ENCODE data around the gene NEK9. TPM values are rescaled to one million over a fixed set of nuclear protein-coding genes. Genes with fewer than 3 reads are reported as not detected.

The NEK9 gene
- polyA plus RNA-seq, 1 donor from 2014 or later, result 9.4 TPM

DNA sequence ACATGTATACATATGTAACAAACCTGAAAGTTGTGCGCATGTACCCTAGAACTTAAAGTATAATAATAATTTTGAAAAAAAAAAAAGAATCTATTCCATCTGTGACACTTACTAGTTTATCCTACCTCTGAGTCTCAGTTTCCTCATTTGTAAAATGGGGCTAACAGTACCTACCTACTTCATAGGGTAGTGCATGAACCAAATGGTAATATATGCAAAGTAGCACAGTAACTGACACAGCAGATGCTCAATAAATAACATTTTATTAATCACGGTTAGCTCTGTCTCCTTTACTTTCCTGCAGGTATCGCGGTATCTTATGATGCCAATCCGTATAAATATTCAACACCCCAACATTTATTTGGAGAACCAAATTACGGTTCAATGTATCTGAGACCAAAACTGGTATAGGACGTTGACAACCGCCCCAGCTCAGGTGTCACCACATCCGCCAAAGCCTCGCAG is 48.9 kb upstream of the NEK9 start:
- no peaks in the 10 kb centered on the region for H3K9me3 ChIP-seq (ENCODE audit: low read length)
- no peaks in the 10 kb centered on the region for H4K20me1 ChIP-seq (ENCODE audit: insufficient read depth)
- H3K4me3 ChIP-seq (ENCODE audit: low read length), result peak overlapping the region; percentile 97
- H3F3A ChIP-seq (ENCODE audit: insufficient read depth, low read length, poor library complexity, severe bottlenecking), result no peaks in the 10 kb centered on the region
- no peaks in the 10 kb centered on the region for H3K27me3 ChIP-seq (ENCODE audit: insufficient read depth, low read depth, low read length)
- peaks cover 47% of the 10 kb centered on the region for H3K79me2 ChIP-seq (replicated peaks; ENCODE audit: insufficient read depth, low read length)
- TF ChIP-seq, protein P1, sequence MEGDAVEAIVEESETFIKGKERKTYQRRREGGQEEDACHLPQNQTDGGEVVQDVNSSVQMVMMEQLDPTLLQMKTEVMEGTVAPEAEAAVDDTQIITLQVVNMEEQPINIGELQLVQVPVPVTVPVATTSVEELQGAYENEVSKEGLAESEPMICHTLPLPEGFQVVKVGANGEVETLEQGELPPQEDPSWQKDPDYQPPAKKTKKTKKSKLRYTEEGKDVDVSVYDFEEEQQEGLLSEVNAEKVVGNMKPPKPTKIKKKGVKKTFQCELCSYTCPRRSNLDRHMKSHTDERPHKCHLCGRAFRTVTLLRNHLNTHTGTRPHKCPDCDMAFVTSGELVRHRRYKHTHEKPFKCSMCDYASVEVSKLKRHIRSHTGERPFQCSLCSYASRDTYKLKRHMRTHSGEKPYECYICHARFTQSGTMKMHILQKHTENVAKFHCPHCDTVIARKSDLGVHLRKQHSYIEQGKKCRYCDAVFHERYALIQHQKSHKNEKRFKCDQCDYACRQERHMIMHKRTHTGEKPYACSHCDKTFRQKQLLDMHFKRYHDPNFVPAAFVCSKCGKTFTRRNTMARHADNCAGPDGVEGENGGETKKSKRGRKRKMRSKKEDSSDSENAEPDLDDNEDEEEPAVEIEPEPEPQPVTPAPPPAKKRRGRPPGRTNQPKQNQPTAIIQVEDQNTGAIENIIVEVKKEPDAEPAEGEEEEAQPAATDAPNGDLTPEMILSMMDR (IDR thresholded peaks at IDR 0.05; ENCODE audit: poor library complexity, severe bottlenecking), result no peak
- TF ChIP-seq MXI1 (conservative IDR thresholded peaks at IDR 0.05; ENCODE audit: poor library complexity, severe bottlenecking), result no peak
- TF ChIP-seq EZH2 (IDR thresholded peaks at IDR 0.05; ENCODE audit: borderline replicate concordance, insufficient read depth, low read length, poor library complexity, severe bottlenecking), result no peak
- TF ChIP-seq RAD21 (conservative IDR thresholded peaks at IDR 0.05), result no peak
- no peak for TF ChIP-seq EP300 (conservative IDR thresholded peaks at IDR 0.05; ENCODE audit: poor library complexity, severe bottlenecking)
- TF ChIP-seq POLR2AphosphoS5 (IDR thresholded peaks at IDR 0.05), result no peak
- TF ChIP-seq TAF1 (IDR thresholded peaks at IDR 0.05; ENCODE audit: low read depth), result no peak
- TF ChIP-seq, protein P2, sequence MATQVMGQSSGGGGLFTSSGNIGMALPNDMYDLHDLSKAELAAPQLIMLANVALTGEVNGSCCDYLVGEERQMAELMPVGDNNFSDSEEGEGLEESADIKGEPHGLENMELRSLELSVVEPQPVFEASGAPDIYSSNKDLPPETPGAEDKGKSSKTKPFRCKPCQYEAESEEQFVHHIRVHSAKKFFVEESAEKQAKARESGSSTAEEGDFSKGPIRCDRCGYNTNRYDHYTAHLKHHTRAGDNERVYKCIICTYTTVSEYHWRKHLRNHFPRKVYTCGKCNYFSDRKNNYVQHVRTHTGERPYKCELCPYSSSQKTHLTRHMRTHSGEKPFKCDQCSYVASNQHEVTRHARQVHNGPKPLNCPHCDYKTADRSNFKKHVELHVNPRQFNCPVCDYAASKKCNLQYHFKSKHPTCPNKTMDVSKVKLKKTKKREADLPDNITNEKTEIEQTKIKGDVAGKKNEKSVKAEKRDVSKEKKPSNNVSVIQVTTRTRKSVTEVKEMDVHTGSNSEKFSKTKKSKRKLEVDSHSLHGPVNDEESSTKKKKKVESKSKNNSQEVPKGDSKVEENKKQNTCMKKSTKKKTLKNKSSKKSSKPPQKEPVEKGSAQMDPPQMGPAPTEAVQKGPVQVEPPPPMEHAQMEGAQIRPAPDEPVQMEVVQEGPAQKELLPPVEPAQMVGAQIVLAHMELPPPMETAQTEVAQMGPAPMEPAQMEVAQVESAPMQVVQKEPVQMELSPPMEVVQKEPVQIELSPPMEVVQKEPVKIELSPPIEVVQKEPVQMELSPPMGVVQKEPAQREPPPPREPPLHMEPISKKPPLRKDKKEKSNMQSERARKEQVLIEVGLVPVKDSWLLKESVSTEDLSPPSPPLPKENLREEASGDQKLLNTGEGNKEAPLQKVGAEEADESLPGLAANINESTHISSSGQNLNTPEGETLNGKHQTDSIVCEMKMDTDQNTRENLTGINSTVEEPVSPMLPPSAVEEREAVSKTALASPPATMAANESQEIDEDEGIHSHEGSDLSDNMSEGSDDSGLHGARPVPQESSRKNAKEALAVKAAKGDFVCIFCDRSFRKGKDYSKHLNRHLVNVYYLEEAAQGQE (IDR thresholded peaks at IDR 0.05; ENCODE audit: borderline replicate concordance), result no peak
- TF ChIP-seq SMC3 (conservative IDR thresholded peaks at IDR 0.05; ENCODE audit: poor library complexity), result no peak
- peak overlapping the region; percentile 58 for H2AFZ ChIP-seq (ENCODE audit: low read depth, low read length)
- H3K9ac ChIP-seq (ENCODE audit: low read length), result peak overlapping the region; percentile 97
- H3K4me2 ChIP-seq (ENCODE audit: low read length), result peak overlapping the region; percentile 91
- H3K27ac ChIP-seq (ENCODE audit: low read length), result peak overlapping the region; percentile 96
- no peaks in the 10 kb centered on the region for H3K9me2 ChIP-seq (ENCODE audit: insufficient read depth, low read length)
- no peaks in the 10 kb centered on the region for H3K36me3 ChIP-seq (ENCODE audit: insufficient read depth, low read length)

DNA sequence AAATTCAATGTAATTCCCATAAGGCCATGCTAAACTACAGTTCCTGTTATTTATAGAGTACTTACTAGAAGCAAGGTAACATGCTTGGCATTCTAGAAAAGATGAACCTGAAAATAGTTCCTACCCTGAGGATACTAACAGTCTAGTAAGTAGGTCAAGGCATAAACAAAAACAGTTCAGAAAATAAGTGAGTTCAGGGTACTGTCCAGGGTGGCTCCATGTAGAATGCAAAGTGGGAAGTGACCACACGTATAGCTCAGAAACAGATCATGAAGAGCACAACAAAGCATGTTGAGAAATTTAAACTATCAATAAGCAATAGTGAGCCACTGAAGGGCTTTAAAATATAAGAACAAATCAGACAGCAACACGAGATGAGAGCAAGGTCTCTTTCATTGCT is 47.2 kb upstream of the NEK9 start:
- H3K36me3 ChIP-seq (ENCODE audit: insufficient read depth, low read length), result no peaks in the 10 kb centered on the region
- TF ChIP-seq POLR2AphosphoS5 (IDR thresholded peaks at IDR 0.05), result no peak
- TF ChIP-seq EP300 (conservative IDR thresholded peaks at IDR 0.05; ENCODE audit: poor library complexity, severe bottlenecking), result no peak
- no peak for TF ChIP-seq MXI1 (conservative IDR thresholded peaks at IDR 0.05; ENCODE audit: poor library complexity, severe bottlenecking)
- TF ChIP-seq RAD21 (conservative IDR thresholded peaks at IDR 0.05), result no peak
- TF ChIP-seq, protein P1 (IDR thresholded peaks at IDR 0.05; ENCODE audit: poor library complexity, severe bottlenecking), result no peak
- TF ChIP-seq, protein P2 (IDR thresholded peaks at IDR 0.05; ENCODE audit: borderline replicate concordance), result no peak
- TF ChIP-seq EZH2 (IDR thresholded peaks at IDR 0.05; ENCODE audit: borderline replicate concordance, insufficient read depth, low read length, poor library complexity, severe bottlenecking), result no peak
- no peak for TF ChIP-seq TAF1 (IDR thresholded peaks at IDR 0.05; ENCODE audit: low read depth)
- no peak for TF ChIP-seq SMC3 (conservative IDR thresholded peaks at IDR 0.05; ENCODE audit: poor library complexity)
- H3K4me2 ChIP-seq (ENCODE audit: low read length), result no peak overlapping the region
- H3K9me2 ChIP-seq (ENCODE audit: insufficient read depth, low read length), result no peaks in the 10 kb centered on the region
- no peak overlapping the region for H3K27ac ChIP-seq (ENCODE audit: low read length)
- H3K79me2 ChIP-seq (replicated peaks; ENCODE audit: insufficient read depth, low read length), result peaks cover 60% of the 10 kb centered on the region
- no peaks in the 10 kb centered on the region for H3K27me3 ChIP-seq (ENCODE audit: insufficient read depth, low read depth, low read length)
- H3K4me3 ChIP-seq (ENCODE audit: low read length), result peak overlapping the region; percentile 97
- H3K9me3 ChIP-seq (ENCODE audit: low read length), result no peaks in the 10 kb centered on the region
- no peak overlapping the region for H3K9ac ChIP-seq (ENCODE audit: low read length)
- no peak overlapping the region for H2AFZ ChIP-seq (ENCODE audit: low read depth, low read length)
- no peaks in the 10 kb centered on the region for H3F3A ChIP-seq (ENCODE audit: insufficient read depth, low read length, poor library complexity, severe bottlenecking)
- no peaks in the 10 kb centered on the region for H4K20me1 ChIP-seq (ENCODE audit: insufficient read depth)

All from neural cell (in vitro differentiated cells).